ENCODE results near the gene EYS. TPM values are rescaled to one million over a fixed set of nuclear protein-coding genes. Genes with fewer than 3 reads are reported as not detected.

Gene EYS
- total RNA-seq, 4 donors from 2014 or later, result under 0.01 TPM; not detected in 3

DNA sequence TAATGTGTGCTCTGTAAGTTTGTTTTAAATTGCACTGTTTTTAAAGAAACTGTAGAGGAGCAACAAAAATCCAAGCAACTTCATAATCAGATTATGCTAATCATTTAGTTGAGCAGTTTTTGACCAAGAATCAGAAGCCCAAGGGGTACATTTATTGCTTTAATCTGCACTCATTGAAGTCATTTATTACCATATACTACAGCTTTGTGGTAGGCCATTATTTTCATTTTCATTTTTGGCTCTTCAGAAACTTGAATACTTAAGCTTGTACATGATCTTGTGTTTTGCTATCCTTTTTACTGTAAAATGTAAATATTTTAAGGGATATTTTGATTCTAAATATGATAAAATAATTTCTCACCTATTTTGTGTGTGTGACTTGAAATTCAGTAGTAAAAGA lies 1992.9 kb downstream of the EYS start:
- Histone ChIP-seq H3K36me3 (peaks cover 26 to 50% (median 45%) of the 10 kb centered on the region in 4 donors), H3K27me3 (no peaks in the 10 kb centered on the region), H3K4me1 (no peaks in the 10 kb centered on the region), H3K4me3 (no peak overlapping the region), H3K9me3 (no peaks in the 10 kb centered on the region), H3K27ac (replicated peaks in 1 of 4) (no peak overlapping the region)
- no peak for TF ChIP-seq EP300 (IDR thresholded peaks at IDR 0.05)
- TF ChIP-seq POLR2AphosphoS5 (IDR thresholded peaks at IDR 0.05), result no peak
- TF ChIP-seq POLR2A (IDR thresholded peaks at IDR 0.05; ENCODE audit: low read depth), result no peak
- TF ChIP-seq, protein P1, sequence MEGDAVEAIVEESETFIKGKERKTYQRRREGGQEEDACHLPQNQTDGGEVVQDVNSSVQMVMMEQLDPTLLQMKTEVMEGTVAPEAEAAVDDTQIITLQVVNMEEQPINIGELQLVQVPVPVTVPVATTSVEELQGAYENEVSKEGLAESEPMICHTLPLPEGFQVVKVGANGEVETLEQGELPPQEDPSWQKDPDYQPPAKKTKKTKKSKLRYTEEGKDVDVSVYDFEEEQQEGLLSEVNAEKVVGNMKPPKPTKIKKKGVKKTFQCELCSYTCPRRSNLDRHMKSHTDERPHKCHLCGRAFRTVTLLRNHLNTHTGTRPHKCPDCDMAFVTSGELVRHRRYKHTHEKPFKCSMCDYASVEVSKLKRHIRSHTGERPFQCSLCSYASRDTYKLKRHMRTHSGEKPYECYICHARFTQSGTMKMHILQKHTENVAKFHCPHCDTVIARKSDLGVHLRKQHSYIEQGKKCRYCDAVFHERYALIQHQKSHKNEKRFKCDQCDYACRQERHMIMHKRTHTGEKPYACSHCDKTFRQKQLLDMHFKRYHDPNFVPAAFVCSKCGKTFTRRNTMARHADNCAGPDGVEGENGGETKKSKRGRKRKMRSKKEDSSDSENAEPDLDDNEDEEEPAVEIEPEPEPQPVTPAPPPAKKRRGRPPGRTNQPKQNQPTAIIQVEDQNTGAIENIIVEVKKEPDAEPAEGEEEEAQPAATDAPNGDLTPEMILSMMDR (IDR thresholded peaks at IDR 0.05), result no peak
- no peak for DNase-seq (ENCODE audit: extremely low spot score)
- intact Hi-C loops (cut with DNase I), result no loop called here

DNA sequence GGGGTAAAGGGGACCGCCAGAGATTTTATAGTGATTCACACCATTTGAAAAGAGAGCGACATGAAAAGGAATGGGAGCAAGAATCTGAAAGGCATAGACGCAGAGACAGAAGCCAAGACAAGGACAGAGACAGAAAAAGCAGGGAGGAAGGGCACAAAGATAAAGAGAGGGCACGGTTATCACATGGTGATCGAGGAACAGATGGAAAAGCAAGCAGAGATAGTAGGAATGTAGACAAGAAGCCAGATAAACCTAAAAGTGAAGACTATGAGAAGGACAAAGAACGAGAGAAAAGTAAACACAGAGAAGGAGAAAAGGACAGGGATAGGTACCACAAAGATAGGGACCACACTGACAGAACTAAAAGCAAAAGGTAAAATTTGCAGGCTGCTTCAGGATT lies 1993.7 kb downstream of the EYS start:
- no peaks in the 10 kb centered on the region for H3K27me3 ChIP-seq
- H3K9me3 ChIP-seq, result no peaks in the 10 kb centered on the region
- peaks cover 26 to 54% (median 49%) of the 10 kb centered on the region in 4 donors for H3K36me3 ChIP-seq
- TF ChIP-seq EP300 (IDR thresholded peaks at IDR 0.05) (no peak), POLR2A (IDR thresholded peaks at IDR 0.05; ENCODE audit: low read depth) (no peak), POLR2AphosphoS5 (IDR thresholded peaks at IDR 0.05) (no peak)
- TF ChIP-seq, protein P1 (IDR thresholded peaks at IDR 0.05), result no peak
- no peak for DNase-seq (ENCODE audit: extremely low spot score)
- no peak overlapping the region for H3K4me3 ChIP-seq
- 93% methylated on average over 6 of the region's 6 CpGs for WGBS
- no peak overlapping the region for H3K27ac ChIP-seq (replicated peaks in 1 of 4)
- H3K4me1 ChIP-seq, result no peaks in the 10 kb centered on the region
- intact Hi-C loops (cut with DNase I), result no loop called here

DNA sequence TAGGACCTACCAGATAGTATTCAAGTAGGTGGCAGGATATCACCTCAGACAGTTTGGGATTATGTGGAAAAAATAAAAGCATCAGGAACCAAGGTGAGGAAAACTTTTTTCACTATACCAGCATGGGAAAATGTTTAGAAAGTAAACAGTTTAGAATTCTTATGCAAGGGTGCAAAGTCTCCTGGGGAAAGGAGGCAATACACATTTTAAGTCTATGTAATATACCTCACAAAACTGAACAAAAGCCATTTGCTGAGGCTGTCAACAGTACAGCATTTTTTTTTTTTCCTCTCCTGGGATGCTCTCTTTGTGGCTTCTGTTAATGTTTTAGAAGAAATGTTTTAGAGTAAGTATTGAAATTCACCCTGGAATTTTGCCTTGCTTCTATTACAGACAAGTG lies 1997.9 kb downstream of the EYS start:
- Histone ChIP-seq H3K9me3 (no peaks in the 10 kb centered on the region), H3K4me3 (no peak overlapping the region), H3K4me1 (no peaks in the 10 kb centered on the region), H3K27me3 (no peaks in the 10 kb centered on the region), H3K36me3 (peaks cover 30 to 92% (median 68%) of the 10 kb centered on the region in 4 donors), H3K27ac (replicated peaks in 1 of 4) (no peak overlapping the region)
- intact Hi-C loops (cut with DNase I), result no loop called here
- TF ChIP-seq, protein P1 (IDR thresholded peaks at IDR 0.05), result no peak
- TF ChIP-seq POLR2A (IDR thresholded peaks at IDR 0.05; ENCODE audit: low read depth) (no peak), POLR2AphosphoS5 (IDR thresholded peaks at IDR 0.05) (no peak)
- no peak for DNase-seq (ENCODE audit: extremely low spot score)

DNA sequence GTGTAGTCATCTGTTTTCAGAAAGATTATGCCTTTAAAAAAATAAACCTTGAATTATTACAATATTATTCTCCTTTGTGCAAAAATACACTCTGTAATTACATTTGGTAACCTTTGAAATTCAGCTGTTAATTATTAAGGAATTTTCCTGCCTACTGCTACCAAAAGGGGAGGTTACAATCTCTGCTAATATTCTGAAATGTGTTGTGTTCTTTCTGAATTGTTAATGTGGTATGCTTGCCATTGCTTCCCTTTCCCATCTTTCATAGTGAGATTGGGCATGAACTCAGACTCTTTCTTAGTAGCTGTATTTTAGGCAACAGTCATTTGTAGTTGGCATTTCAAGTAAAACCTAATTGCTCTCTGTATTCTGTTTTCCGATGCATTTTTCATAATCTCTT lies 1998.4 kb downstream of the EYS start:
- no peaks in the 10 kb centered on the region for H3K27me3 ChIP-seq
- no peak overlapping the region for H3K4me3 ChIP-seq
- WGBS, result 93% methylated on average over 1 of the region's 1 CpG
- intact Hi-C loops (cut with DNase I), result no loop called here
- no peaks in the 10 kb centered on the region for H3K9me3 ChIP-seq
- H3K27ac ChIP-seq (replicated peaks in 1 of 4), result no peak overlapping the region
- no peaks in the 10 kb centered on the region for H3K4me1 ChIP-seq
- TF ChIP-seq, protein P1 (IDR thresholded peaks at IDR 0.05), result no peak
- TF ChIP-seq POLR2AphosphoS5 (IDR thresholded peaks at IDR 0.05) (no peak), POLR2A (IDR thresholded peaks at IDR 0.05; ENCODE audit: low read depth) (no peak), EP300 (IDR thresholded peaks at IDR 0.05) (no peak)
- peaks cover 32 to 95% (median 70%) of the 10 kb centered on the region in 4 donors for H3K36me3 ChIP-seq
- DNase-seq (ENCODE audit: extremely low spot score), result no peak

DNA sequence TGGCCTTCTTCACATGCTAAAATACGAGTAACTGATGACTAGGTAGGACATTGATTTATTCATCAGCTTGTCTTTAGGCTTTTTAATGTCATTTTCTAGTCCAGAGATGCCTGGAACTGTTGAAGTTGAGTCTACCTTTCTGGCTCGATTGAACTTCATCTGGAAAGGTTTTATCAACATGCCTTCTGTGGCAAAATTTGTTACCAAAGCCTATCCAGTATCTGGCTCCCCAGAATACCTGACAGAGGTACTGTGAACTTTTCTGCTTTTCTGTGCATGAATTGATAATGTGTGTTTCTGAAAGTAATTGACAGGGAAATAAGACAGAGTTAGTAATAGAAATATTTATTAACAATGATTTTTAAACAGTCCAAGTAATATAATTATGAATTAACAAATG lies 2000.4 kb downstream of the EYS start:
- intact Hi-C loops (cut with DNase I), result no loop called here
- DNase-seq (ENCODE audit: extremely low spot score), result no peak
- Histone ChIP-seq H3K27ac (replicated peaks in 1 of 4) (no peak overlapping the region), H3K4me3 (no peak overlapping the region), H3K36me3 (peaks cover 24 to 95% (median 65%) of the 10 kb centered on the region in 4 donors), H3K4me1 (no peaks in the 10 kb centered on the region), H3K27me3 (no peaks in the 10 kb centered on the region), H3K9me3 (no peaks in the 10 kb centered on the region)
- 62% methylated on average over 2 of the region's 2 CpGs for WGBS
- TF ChIP-seq, protein P1 (IDR thresholded peaks at IDR 0.05), result no peak
- TF ChIP-seq EP300 (IDR thresholded peaks at IDR 0.05) (no peak), POLR2A (IDR thresholded peaks at IDR 0.05; ENCODE audit: low read depth) (no peak), POLR2AphosphoS5 (IDR thresholded peaks at IDR 0.05) (no peak)
